Fibroblast of mammary gland (primary cell): ENCODE measurements around the gene DAPK3.

Experiments used
- DNase-seq: peaks from one replicate; pipeline ENCODE4 v3.0.0-alpha.2; 2010; ENCODE audit warnings: low read depth
- H3K4me3 ChIP-seq: 2 replicates; pipeline ENCODE4 v1.5.1; 2011; ENCODE audit warnings: low read depth, mild to moderate bottlenecking, low read length, moderate library complexity; ENCODE audit not compliant: control insufficient read depth
- TF ChIP-seq, protein P1 (sequence below): conservative IDR thresholded peaks from 2 replicates; pipeline ENCODE4 v1.5.1; 2011; ENCODE audit warnings: low read depth, low read length, inconsistent platforms; ENCODE audit not compliant: control insufficient read depth, insufficient read depth

The DAPK3 gene

DNA sequence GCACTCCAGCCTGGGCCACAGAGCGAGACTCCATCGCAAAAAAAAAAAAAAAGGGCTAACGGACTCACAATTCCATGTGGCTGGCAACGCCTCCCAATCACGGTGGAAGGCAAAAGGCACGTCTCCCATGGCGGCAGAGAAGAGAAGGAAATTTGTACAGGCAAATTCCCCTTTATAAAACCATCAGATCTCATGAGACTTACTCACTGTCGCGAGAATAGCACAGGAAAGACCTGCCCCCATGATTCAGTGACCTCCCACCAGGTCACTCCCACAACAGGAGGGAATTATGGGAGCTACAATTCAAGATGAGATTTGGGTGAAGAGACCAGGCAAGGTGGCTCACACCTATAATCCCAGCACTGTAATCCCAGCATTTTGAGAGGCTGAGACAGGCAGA is 56.7 kb downstream of the DAPK3 start:
- no peak for DNase-seq
- TF ChIP-seq, protein P1, sequence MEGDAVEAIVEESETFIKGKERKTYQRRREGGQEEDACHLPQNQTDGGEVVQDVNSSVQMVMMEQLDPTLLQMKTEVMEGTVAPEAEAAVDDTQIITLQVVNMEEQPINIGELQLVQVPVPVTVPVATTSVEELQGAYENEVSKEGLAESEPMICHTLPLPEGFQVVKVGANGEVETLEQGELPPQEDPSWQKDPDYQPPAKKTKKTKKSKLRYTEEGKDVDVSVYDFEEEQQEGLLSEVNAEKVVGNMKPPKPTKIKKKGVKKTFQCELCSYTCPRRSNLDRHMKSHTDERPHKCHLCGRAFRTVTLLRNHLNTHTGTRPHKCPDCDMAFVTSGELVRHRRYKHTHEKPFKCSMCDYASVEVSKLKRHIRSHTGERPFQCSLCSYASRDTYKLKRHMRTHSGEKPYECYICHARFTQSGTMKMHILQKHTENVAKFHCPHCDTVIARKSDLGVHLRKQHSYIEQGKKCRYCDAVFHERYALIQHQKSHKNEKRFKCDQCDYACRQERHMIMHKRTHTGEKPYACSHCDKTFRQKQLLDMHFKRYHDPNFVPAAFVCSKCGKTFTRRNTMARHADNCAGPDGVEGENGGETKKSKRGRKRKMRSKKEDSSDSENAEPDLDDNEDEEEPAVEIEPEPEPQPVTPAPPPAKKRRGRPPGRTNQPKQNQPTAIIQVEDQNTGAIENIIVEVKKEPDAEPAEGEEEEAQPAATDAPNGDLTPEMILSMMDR = no peak
- no peak overlapping the region for H3K4me3 ChIP-seq

DNA sequence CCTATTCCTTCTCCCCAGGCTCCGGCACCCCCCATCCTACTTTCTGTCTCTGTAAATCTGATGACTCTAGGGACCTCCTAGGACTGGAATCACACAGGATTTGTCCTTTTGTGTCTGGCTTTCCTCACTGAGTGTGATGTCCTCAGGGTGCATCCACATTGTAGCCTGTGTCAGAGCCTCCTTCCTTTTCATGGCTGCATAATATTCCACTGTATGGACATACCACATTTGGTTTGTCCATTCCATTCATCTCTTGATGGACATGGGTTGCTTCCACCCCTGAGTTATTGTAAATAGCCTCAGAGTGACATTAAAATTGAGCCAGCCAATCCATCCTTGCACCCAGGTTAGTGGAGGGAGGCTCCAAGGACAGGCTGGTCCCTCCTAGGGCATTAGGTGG is 60.8 kb downstream of the DAPK3 start:
- DNase-seq = no peak
- TF ChIP-seq, protein P1 = no peak
- no peak overlapping the region for H3K4me3 ChIP-seq
